ENCODE data around the gene C11orf98.

DNA sequence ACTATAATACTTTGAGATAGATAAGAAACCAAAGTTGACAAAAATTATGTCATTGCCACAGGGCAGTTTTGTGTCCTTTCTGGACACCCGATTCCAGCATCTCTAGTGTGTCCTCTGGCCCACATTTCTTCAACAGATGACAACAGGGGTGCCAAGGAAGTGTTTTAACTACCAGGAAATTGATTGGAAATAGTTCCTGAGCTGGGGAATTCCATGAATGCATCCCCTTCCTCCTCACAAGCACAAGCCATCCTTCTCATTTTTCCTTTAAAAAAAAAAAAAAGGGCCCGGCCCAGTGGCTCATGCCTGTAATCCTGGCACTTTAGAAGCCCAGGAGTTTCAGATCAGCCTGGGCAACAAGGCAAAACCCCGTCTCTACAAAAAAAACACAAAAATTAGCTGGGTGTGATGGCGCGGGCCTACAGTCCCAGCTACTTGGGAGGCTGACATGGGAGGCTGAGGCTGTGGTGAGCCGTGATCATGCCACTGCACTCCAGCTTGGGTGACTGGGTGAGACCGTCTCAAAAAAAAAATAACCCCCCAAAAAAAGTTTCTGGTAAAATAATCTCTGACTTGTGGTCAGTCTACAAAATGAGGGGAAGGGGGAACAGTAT lies 42.4 kb downstream of the C11orf98 start:
- TF ChIP-seq, protein P1, sequence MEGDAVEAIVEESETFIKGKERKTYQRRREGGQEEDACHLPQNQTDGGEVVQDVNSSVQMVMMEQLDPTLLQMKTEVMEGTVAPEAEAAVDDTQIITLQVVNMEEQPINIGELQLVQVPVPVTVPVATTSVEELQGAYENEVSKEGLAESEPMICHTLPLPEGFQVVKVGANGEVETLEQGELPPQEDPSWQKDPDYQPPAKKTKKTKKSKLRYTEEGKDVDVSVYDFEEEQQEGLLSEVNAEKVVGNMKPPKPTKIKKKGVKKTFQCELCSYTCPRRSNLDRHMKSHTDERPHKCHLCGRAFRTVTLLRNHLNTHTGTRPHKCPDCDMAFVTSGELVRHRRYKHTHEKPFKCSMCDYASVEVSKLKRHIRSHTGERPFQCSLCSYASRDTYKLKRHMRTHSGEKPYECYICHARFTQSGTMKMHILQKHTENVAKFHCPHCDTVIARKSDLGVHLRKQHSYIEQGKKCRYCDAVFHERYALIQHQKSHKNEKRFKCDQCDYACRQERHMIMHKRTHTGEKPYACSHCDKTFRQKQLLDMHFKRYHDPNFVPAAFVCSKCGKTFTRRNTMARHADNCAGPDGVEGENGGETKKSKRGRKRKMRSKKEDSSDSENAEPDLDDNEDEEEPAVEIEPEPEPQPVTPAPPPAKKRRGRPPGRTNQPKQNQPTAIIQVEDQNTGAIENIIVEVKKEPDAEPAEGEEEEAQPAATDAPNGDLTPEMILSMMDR (IDR thresholded peaks at IDR 0.05), result no peak
- TF ChIP-seq POLR2A (IDR thresholded peaks at IDR 0.05), result no peak

Data from sigmoid colon (tissue), 3 donors.